GM12872 (cell line): ENCODE results near the gene ARHGAP21.

Experiments
- CTCF ChIP-seq: IDR thresholded peaks from 3 replicates; pipeline ENCODE4 v1.5.1; 2011; ENCODE audit warnings: low read depth, mild to moderate bottlenecking, low read length, moderate library complexity; ENCODE audit not compliant: insufficient read depth

The ARHGAP21 gene

GRCh38 chr10:24695452-24695851 is 28.2 kb downstream of the ARHGAP21 start:
- no peak for TF ChIP-seq CTCF

- TF ChIP-seq CTCF, result no peak
These were observed 29.6 kb downstream of the ARHGAP21 start for GRCh38 chr10:24694086-24694485.

GRCh38 chr10:24690961-24691512 is 32.6 kb downstream of the ARHGAP21 start:
- no peak for TF ChIP-seq CTCF

GRCh38 chr10:24685958-24686540 is 37.6 kb downstream of the ARHGAP21 start:
- no peak for TF ChIP-seq CTCF

- TF ChIP-seq CTCF, result no peak
These were observed 40.1 kb downstream of the ARHGAP21 start for GRCh38 chr10:24683554-24683953.

GRCh38 chr10:24681572-24682088 is 42.1 kb downstream of the ARHGAP21 start:
- no peak for TF ChIP-seq CTCF

- TF ChIP-seq CTCF, result no peak
These were observed 42.8 kb downstream of the ARHGAP21 start for GRCh38 chr10:24680647-24681524.
